Activated CD4-positive, alpha-beta T cell treated with anti-CD3 and anti-CD28 coated beads, Interleukin-2, amount 50 U/mL, for 16 hours (primary cell): Measurements from ENCODE around the gene SPSB4.

Experiments
- DNase-seq: peaks from one replicate; pipeline ENCODE4 v3.0.0-alpha.2; 2020

The SPSB4 gene

DNA sequence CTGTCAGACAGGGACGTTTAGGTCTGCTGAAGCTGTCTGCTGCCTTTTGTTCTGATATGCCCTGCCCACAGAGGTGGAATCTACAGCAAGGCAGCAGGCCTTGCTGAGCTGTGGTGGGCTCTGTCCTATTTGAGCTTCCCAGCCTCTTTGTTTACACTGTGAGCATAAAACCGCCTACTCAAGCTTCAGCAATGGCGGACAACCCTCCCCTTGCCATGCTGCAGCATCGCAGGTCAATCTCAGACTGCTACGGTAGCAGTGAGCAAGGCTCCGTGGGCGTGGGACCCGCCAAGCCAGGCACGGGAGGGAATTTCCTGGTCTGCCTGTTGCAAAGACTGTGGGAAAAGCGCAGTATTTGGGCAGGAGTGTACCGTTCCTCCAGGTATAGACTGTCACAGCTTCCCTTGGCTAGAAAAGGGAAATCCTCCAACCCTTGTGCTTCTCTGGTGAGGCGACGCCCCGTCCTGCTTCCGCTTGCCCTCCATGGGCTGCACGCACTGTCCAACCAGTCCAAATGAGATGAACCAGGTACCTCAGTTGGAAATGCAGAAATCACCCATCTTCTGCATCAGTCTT lies 71.4 kb downstream of the SPSB4 start:
- no peak for DNase-seq

DNA sequence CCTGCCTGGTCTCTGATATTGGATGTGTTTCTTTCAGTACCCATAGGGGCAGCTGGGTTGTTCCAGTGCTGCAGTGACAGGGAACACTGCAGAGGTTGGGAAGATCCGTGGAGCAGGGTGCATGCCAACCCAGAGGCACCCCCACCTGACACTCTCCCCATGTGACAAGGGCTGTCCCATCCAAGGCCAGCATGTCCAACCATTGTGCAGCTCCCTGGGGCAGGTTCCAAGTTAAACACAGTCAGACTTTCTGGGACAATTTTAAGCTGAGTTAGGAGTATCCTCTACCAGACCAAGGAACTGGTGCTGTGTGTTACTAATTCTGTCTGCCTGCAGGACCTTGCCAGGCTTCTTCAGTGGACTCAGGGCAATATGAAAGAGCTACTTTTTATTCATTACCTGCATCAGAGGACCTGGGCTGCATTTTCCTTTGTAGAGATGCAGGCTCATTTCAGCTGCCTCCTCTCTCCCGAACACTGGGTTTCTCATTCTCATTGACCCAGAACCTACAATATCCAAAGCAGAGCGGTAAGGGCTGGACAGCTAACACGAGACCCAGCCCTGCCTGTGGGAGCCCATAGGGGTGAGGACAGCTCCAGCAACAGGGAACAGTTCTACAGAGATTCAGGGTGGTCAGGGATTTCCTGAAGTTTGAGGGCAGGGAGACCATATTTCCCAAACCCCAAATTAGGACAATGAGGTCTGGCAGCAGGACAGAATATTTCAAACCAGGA lies 72.7 kb downstream of the SPSB4 start:
- no peak for DNase-seq

DNA sequence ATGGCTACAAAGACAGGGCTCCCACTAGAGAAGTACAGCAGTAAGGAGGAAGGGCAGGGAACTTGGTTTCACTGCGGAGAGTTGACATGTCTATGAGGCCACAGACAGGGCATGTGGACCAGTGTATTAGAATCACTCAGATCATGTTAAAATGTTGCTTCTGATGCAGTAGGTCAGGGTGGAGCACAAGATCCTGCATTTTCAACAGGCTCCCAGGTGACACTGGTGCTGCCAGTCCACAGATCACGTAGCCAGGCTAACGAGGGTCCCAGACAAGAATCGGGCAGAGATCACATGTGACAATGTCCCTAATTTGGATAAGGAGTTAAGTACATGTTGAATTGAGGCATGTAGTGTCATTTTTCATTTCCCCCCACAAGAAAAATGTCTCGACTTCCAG lies 73.6 kb downstream of the SPSB4 start:
- DNase-seq, result no peak

DNA sequence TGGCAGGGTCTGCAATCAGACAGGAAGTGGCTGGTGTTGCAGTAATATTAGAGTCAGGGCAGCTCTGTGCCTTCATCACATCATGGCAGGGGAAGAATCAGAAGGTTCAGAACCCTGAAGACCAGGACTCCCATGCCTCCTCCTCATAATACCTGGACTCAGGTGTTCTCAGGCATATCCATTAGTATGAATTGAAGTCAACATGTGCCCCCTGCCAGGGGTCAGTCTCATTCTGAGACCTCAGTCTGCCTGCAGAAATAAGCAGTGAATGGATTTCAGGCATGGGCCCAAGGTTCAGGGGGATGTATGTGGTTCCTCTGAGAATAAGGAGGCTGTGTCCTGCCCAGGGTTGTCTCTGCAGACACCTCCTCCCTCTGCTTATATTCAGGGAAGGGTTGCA lies 74.2 kb downstream of the SPSB4 start:
- DNase-seq, result no peak

DNA sequence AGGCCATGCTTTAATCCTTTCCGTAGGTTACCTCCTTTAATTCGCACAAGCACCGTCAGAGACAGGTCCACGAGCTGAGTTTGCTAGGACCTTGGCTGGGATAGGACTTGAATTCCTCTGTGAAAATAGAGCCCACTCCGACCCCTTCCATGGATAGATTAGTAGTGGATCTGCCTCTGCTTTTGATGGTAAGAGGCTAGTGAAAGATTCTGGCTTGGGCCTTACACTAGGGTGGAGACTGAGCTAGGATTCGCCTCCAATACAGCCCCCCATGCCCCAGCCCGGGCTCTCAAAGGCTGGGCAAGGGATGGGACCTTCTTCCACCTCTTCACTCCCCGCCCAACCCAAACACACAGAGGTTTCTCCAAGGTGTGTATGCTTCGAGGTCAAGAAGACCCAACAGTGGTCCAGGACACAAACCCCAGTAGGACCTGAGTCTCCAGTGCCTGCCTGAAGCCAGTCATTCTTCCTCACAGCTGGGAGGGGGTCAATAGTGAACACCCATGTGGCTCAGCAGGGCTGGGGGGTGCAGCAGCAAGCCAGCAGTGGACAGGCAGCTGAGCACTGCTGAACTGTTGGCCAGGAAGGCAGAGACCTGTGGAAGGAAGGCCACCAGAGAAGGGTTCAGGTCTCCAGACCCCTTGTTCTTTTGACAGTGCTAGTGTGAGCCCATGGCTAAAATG lies 75.7 kb downstream of the SPSB4 start:
- DNase-seq, result no peak

DNA sequence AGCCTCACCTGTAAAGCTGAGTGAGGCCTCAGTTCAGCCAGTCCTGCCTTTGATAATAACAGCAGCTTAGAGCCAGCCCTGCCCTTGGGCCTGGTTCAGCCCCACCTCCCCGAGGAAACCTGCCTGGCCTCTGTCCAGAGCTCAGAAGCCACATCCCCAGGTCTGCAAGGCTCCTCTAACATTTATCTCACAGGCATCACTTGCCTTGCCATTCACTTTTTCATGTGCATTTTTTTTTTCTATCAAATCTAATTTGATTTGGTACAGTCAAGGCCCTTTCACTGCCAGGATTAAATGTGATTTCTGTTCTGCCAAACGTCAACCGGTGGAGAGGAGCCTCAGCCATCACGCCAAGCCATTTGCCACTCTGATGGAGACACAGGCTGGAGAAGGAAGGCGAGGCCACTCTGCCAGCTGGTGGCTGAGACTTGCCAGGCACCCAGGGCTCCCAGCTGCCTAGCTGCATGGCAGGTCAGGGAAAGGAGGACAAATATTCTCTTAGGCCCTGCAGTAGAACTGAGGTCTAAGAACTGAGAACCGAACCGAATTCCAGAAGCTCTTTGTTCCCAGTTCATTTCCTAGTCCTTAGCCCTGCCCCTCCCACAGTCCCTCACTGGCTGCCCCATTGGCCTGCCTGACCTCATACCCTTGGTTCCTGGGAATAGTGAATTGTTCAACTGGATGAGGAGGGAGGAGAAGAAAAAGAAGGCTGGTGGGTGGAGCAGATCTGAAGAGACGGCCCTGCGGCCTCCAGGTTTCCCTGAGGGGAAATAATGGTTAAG lies 76.4 kb downstream of the SPSB4 start:
- no peak for DNase-seq

DNA sequence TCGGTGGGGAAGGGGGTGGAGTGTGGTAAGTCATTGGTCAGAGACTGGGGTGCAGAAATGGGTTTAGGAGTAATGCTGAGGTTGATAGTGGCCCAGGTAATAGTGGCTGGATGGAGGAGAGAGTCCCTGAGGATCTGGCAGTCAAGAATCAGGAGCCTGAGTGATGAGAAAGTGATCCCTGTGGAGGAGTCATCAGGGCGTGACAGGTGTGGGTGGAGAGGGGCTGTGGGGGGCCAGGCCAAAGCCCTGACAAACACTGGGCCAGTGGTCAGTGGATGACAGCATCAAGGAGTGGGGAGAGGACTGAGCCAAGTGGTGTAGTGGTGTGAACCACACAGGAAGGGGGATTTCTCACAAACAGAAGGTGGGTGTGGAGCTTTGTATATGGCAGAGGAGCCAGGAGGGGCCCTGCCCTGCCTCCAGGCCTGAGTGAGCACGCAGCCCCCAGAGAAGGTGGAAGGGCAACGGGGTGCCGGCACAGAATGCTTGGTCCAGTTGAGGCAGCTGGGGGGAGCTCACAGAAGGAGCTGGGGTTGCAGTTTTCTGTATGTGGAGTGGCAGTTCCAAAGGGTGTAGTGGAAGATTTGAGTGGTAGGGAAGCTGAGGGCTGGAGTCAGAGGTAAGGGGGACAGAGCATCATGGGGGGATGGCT lies 77.1 kb downstream of the SPSB4 start:
- DNase-seq, result no peak

DNA sequence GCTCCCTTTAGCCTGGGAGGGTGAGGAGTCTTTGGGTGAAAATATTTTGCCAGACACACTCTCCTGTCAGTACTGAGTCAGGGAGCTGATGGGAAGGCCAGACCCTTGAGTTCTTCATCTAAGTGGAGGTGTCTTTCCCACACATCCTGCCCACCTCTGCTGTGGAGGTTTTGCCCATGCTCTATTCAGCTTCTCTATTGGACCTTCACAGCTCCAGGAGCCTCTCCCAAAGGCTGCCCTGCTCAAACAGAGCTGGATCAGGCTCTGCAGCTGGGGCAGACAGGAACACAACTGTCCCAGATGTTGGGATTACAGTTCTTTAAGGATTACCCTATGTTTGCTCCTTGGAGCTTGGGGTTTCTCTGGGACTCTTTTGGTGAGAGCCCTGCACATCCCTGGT lies 77.9 kb downstream of the SPSB4 start:
- DNase-seq, result no peak

DNA sequence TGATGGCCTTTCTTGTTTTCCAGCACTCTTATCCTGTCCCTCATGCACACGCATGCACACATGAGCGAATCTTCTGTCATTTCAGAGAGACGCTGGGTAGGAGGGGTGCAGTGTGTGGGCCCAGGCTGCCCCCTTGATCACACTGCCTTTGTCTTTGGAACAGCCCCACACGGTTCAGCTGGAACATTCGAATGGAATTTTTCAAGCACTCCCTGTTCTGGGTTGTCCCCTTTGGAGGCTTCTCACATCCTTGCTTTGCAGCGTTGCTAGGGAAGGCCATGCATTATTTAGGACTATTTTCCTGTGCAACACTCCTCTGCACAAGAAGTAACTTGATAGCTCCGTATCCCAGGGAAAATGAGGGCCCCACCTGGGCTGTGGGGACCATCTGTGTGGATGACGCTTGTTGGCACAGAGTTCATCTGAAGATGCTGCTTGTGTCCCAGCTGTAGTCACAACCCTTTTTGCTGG lies 78.4 kb downstream of the SPSB4 start:
- no peak for DNase-seq

DNA sequence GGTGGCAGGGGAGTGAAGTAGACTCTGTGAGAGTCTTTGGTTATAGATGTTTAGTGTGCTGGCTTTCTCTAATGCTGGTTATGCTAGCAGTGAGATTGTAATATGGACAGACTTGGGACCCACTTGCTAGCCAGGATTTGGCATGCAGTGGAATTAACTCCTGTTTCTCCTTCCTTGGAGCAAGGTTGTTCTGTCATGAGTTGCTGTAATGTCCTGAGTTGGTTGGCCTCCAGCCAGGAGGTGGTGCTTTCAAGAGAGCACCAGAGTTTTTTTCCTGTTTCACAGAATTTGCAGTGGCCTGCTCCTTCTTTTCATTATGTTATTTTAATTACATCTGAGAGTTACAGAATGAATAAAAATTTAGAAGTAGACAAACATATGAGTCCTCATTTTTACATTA lies 92.4 kb downstream of the SPSB4 start:
- DNase-seq, result no peak

DNA sequence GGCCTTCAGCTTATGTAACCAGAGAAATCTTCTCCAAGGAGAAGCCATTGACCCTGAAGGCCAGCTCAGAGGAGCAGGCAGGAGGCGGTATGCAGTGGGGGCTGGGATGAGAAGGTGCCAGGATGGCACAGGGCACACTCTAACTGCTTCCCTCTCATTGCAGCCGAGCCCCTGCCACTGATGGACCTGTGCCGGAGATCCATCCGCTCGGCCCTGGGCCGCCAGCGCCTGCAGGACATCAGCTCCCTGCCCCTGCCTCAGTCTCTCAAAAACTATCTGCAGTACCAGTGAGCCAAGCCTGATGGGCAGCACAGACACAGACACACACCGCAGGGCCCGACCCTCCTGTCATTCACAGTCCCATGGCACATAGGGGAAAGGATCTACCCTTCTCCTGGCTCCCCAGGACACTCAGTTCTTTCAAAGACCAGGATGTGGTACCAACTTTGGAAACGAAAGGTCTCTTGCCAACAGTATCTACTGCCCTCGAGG lies 95.9 kb downstream of the SPSB4 start:
- DNase-seq, result no peak

DNA sequence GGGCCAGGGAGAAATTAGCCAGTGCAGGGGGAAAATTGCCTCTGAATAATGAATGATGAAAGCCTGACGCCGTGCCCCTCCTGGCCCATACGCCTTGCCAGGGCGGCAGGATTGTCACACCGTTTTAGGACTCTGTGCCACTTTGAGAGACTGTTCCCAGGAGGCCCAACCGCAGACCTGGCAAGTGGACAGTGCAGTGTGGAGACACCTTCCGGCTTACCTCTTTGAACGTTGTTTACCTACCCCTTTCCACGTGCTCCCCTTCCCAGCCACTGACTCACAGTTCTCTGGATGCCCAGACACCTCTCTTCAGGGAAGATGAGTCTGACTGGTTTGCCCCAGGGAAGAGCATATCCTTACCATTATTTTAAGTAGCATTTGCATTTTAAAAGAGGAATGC lies 96.5 kb downstream of the SPSB4 start:
- no peak for DNase-seq

DNA sequence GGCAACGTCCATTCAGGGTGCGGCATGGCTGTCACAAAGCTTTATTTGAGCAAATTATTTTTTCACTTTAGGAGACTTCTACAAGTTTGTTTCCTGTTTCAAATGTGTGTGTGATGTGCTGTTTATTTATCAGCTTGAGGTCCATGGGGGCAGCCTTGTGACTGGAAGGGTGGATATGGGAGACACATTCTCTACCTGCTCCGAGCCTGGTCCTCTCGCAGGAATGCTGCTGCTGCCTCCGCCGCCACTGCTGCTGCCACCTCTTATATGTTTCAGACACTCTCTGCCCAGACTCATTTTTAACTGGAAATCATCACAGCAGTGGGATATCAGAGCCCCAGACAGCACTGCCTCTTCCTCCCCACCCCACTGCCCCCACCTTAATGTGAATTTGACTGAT lies 97.0 kb downstream of the SPSB4 start:
- DNase-seq, result no peak

DNA sequence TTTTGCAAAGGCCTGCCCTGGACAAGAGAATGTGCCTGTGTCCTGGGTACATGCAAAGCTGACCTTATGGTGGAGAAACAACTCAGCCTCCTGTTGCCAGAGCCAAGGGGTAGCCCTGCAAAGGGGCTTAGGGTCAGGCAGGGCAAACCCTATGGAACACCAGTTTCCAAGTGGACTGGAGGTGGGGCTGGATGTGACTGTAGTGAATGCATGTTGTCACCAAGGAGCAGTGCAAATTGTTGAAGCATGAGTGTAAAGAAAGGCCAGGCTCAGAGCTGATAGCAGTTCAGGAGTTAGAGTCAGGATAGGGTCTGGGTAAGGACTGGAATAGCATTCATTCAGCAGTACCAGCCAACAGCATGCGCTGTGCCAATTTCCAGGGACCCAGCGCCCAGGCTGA lies 97.6 kb downstream of the SPSB4 start:
- no peak for DNase-seq

DNA sequence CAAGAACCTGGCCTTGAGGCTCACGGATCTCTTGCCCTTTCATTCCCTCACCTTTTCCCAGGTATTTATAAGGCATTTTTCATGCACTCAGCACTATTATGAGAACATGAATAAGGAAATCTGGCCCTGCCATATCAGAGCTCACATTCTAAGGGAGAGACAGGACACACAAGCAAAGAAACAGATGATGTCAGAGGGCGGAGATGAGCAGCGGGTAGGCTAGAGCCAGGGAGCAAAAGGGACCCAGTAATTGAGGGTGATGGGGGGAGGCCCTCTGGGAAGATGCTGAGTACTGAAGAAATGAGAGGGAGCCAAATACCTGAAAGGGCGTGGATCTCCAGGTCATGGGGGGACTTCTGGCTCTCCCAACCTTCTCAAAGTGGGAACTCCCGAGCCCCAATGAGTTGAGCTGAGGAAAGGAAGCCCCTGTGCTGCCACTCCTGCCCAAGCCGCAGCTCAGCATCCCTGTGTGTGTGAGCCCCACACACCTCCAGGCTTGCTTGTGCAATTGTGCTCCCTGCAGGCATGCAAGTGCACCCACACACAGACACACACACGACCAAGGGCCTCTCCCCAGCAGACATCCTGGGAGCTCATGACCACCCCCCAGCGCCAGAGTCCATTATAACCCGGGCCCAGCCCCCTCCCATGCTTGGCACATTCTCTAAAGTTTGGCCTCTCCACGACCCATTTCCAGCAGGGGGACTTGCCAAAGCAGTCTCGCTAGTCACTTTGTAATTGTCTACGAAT lies 99.1 kb downstream of the SPSB4 start:
- DNase-seq, result no peak

DNA sequence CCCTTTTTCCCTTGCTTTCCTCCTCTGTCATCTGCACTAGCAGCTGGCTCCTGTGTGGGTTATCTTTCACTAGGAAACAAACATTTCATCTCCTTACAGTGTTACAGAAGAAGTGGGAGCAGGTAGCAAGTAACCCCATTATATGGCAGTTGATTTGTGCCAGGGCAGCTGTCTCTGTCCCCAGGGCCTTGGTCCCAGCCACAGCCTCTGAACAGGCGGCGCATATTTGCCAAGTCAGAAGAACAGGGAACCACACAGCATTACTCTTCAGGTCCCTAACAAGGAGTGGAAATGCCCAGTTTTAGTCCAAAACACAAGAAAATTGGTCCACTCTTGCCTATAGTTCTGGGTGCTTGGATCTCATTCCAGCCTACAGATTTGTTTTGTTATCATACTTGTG lies 99.8 kb downstream of the SPSB4 start:
- no peak for DNase-seq

DNA sequence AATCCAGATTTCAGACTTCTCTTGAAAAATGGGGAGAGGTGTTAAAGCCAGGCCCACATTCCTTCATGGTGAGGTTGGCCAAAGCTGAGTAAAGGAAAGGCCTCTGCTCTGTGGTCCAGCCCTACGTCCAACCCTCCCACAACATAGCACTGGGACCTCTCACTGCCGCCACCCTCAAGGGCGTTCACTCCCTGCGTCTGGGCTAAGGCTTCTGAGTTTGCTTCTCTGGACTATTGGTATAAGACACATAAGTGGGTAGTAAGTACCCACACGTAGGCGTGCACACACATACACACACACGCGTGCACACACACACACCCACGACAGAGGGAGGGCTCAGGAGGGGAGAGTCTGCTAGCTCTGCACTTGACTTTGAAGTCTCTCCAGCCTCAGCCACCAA lies 100.3 kb downstream of the SPSB4 start:
- no peak for DNase-seq

DNA sequence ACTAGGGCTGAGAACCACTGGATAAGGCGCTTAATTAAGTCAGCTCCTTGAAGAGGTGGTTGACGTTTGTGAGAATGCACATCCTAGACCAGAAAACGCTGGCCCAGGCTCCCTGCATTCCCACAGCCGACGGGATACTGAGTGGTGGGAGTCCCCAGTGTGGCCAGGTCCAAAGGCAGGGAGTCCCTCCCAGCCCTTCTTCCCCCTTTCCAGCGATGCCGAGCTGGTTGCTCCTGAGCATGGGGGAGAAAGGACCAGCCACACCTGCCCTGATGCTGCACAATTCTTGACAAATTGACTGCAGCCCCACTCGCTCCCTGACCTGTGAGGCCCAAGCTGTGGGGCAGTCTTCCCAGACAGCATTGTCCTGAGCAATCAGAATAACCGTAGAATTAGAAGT lies 101.0 kb downstream of the SPSB4 start:
- DNase-seq, result no peak

DNA sequence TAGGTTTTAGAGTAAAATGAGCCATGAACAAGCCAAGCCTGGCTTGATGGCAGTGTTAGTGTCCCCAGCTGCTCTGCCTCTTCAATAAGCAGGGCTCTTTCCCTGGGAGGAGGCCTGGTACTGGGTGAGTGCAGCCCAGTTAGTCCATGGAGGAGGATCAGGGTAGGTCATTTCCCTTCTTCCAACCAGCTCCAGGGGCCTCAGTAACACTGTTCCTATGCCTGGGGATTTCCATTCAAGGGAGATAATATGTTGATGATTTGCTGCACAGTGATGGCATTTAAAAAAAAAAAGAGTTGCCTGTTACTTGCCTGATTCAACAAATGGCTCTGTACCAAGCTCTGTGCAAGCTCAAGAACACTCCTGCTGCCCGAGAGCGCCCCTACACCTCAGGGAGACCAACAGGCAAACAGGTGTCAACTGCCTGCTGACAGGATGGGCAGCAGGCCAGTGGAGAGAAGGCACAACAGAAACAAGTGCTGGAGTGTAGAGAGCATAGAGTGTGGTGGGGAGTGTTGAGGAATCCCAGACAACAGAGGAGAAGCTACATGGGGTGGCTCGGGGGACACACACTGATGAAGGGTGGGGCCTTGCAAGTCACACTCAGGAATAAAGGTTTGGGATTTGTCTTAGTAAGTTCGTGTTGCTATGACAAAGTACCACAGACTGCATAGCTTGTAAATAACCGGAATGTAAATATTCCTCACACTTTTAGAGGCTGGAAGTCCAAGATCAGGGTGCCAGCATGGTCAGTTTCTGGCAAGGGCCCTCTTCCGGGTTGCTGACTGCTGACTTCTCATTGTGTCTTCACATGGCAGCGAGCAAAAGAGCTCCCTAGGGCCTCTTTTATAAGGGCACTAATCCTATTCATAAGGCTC lies 101.9 kb downstream of the SPSB4 start:
- DNase-seq, result no peak

DNA sequence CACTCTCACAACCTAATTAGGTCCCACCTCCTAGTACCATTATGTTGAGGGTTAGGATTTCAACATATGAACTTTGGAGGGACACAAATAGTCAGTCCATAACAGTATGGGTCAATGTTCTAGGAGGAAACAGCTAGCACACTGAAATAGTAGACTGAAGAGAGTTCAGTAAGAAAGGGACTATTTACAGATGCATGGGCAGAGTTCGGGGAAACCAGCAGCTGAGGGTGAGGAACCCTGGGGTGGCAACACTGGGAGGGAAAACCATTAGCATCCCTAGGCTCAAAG lies 102.5 kb downstream of the SPSB4 start:
- DNase-seq, result no peak

DNA sequence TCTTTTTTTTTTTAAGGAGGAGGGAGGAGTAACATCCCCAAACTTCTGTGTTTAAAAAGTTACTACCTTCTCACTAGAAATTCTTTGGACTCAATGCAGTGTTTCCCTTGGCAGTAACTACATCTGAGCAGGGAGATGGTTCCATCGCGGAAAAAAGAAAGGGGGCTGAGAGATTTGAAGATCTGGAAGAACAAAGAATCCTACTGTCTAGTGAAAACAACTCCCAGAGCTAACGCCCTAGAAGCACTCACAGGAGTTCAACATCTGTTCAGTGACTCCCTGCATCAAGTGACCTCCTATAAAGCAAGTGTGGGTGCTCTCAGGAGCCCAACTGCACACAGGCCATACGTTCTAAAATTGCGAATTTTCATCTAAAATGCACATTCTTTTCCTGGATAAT lies 113.7 kb downstream of the SPSB4 start:
- DNase-seq, result no peak
